Kidney epithelial cell (primary cell): ENCODE data around the gene NHLH2. TPM values are rescaled to one million over a fixed set of nuclear protein-coding genes. Genes with fewer than 3 reads are reported as not detected.

Source experiments
- DNase-seq: peaks from one replicate; pipeline ENCODE4 v3.0.0-alpha.2; 2010; ENCODE audit warnings: low read depth
- H3K27me3 ChIP-seq: 2 replicates; pipeline ENCODE4 v1.6.0; 2011; ENCODE audit warnings: low read length; ENCODE audit not compliant: control insufficient read depth, insufficient read depth
- H3K36me3 ChIP-seq: 2 replicates; pipeline ENCODE4 v1.5.1; 2011; ENCODE audit warnings: low read length; ENCODE audit not compliant: control insufficient read depth, insufficient read depth
- H3K4me3 ChIP-seq: 2 replicates; pipeline ENCODE4 v1.5.1; 2011; ENCODE audit warnings: low read depth, mild to moderate bottlenecking, control low read depth, low read length
- CTCF ChIP-seq: IDR thresholded peaks from 2 replicates; pipeline ENCODE4 v1.5.1; 2011; ENCODE audit warnings: mild to moderate bottlenecking, moderate library complexity, low read length, control low read depth, inconsistent platforms; ENCODE audit not compliant: insufficient read depth, poor library complexity, severe bottlenecking
- total RNA-seq: library from RNA; depleted of rRNA; stranded (reverse); fragments of >200 nt; gene quantifications from 2 replicates; pipeline ENCODE4 v1.2.3, GENCODE V29; 2015

NHLH2 gene
- total RNA-seq: 0.14 and 0.38 TPM in 2 replicates

- no peaks in the 10 kb centered on the region for H3K36me3 ChIP-seq
- TF ChIP-seq CTCF: no peak
- H3K27me3 ChIP-seq: peaks cover 52% of the 10 kb centered on the region
- no peak for DNase-seq
- no peak within 1 kb of the TSS for H3K4me3 ChIP-seq
Observed at GRCh38 chr1:115840605-115841460, at the start of gene NHLH2. TSS of gene NHLH2 (minus strand) at chr1:115841126. CDS start at chr1:115838372, 2,754 bp downstream.

- no peak for TF ChIP-seq CTCF
- Histone ChIP-seq H3K27me3 (no peaks in the 10 kb centered on the region), H3K36me3 (no peaks in the 10 kb centered on the region), H3K4me3 (no peak overlapping the region)
- no peak for DNase-seq
Observed at GRCh38 chr1:115890580-115890979, 49.7 kb upstream of the NHLH2 start.

GRCh38 chr1:115888976-115889375, 48.0 kb upstream of the NHLH2 start:
- DNase-seq: no peak
- Histone ChIP-seq H3K4me3 (no peak overlapping the region), H3K27me3 (no peaks in the 10 kb centered on the region), H3K36me3 (no peaks in the 10 kb centered on the region)
- no peak for TF ChIP-seq CTCF

GRCh38 chr1:115882913-115883902, 42.3 kb upstream of the NHLH2 start:
- TF ChIP-seq CTCF: no peak
- Histone ChIP-seq H3K27me3 (peaks cover 4% of the 10 kb centered on the region), H3K36me3 (no peaks in the 10 kb centered on the region), H3K4me3 (no peak overlapping the region)
- DNase-seq: no peak

GRCh38 chr1:115880981-115881672, 40.2 kb upstream of the NHLH2 start:
- Histone ChIP-seq H3K4me3 (no peak overlapping the region), H3K36me3 (no peaks in the 10 kb centered on the region), H3K27me3 (peaks cover 4% of the 10 kb centered on the region)
- no peak for DNase-seq
- no peak for TF ChIP-seq CTCF
